GM12891 (cell line): ENCODE results near the gene DAP3.
"Not testable (repeated sequence)": the region's sequence is repeated elsewhere in the genome, so short reads cannot be mapped to it uniquely, and the experiment has no call there.

Source experiments
- POLR2A ChIP-seq: IDR thresholded peaks from 2 replicates; pipeline ENCODE4 v1.6.1; 2011; ENCODE audit warnings: low read depth, low read length, control low read depth
- POLR2AphosphoS5 ChIP-seq: IDR thresholded peaks from 2 replicates; pipeline ENCODE4 v1.6.1; 2011; ENCODE audit warnings: low read depth, low read length, control low read depth
- POU2F2 ChIP-seq: IDR thresholded peaks from 2 replicates; pipeline ENCODE4 v1.6.1; 2011; ENCODE audit warnings: low read depth, mild to moderate bottlenecking, control low read depth, low read length, moderate library complexity
- SPI1 ChIP-seq: IDR thresholded peaks from 2 replicates; pipeline ENCODE4 v1.6.1; 2011; ENCODE audit warnings: low read depth, low read length, control low read depth
- TAF1 ChIP-seq: IDR thresholded peaks from 2 replicates; pipeline ENCODE4 v1.6.1; 2011; ENCODE audit warnings: low read depth, low read length, control low read depth

DNA sequence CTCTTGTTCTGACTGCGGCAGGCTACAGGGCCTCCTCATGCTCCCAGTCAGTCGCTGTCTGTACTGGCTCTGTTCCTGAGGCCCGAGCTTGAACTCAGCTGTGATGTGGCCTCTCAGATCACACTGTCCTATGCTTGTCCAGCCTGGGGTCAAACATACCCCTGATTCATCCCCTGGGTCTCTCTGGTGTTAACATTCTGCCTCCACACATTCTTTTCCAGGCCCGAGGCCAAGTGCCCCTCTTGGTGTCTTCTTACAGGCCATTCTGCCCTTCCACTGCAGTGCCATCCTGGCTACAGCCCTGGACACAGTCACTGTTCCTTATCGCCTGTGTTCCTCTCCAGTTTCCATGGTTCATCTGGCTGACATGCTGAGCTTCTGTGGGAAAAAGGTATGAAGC is 59.2 kb downstream of the DAP3 start:
- not testable (repeated sequence) for TF ChIP-seq POLR2A, POU2F2, TAF1, SPI1
- TF ChIP-seq POLR2AphosphoS5, result 0 out of 2 replicates have a peak, but pooled peaks have one; percentile 46
